Skeletal muscle tissue (tissue), 4 donors: ENCODE measurements around the gene RHNO1. TPM values are rescaled to one million over a fixed set of nuclear protein-coding genes. Genes with fewer than 3 reads are reported as not detected.

Experiments used
- H3K27ac ChIP-seq: one replicate; pipeline ENCODE4 v1.7.0; 2013; ENCODE audit warnings: mild to moderate bottlenecking, low read depth, low read length, inconsistent platforms
- H3K27me3 ChIP-seq, 3 donors: one replicate each; pipeline ENCODE4 v1.7.0; 2013; ENCODE audit warnings: low read length in 3 of 3; ENCODE audit not compliant: control insufficient read depth in 3 of 3, insufficient read depth in 3 of 3
- H3K36me3 ChIP-seq, 3 donors: one replicate each; pipeline ENCODE4 v1.7.0; 2013; ENCODE audit warnings: low read length in 3 of 3; ENCODE audit not compliant: control insufficient read depth in 3 of 3, insufficient read depth in 3 of 3
- H3K4me1 ChIP-seq, 3 donors: one replicate each; pipeline ENCODE4 v1.7.0; 2013; ENCODE audit warnings: low read length in 3 of 3, mild to moderate bottlenecking in 3 of 3; ENCODE audit not compliant: control insufficient read depth in 3 of 3, insufficient read depth in 3 of 3
- H3K4me3 ChIP-seq, 3 donors: one replicate each; pipeline ENCODE4 v1.7.0; 2013; ENCODE audit warnings: low read length in 3 of 3
- H3K9ac ChIP-seq, 3 donors: one replicate each; pipeline ENCODE4 v1.7.0; 2013; ENCODE audit warnings: low read length in 3 of 3, mild to moderate bottlenecking in 3 of 3, moderate library complexity in 2 of 3, low read depth in 1 of 3
- H3K9me3 ChIP-seq, 3 donors: one replicate each; pipeline ENCODE4 v1.7.0; 2013; ENCODE audit warnings: low read length in 3 of 3; ENCODE audit not compliant: control insufficient read depth in 3 of 3
- total RNA-seq: library from RNA; depleted of rRNA; stranded (reverse); fragments of >200 nt; gene quantifications from one replicate; pipeline ENCODE4 v1.2.3, GENCODE V29; 2014
- donor health status: Osteomylitis.

Gene RHNO1
- total RNA-seq, 1 donor from 2014 or later: 10.4 TPM

DNA sequence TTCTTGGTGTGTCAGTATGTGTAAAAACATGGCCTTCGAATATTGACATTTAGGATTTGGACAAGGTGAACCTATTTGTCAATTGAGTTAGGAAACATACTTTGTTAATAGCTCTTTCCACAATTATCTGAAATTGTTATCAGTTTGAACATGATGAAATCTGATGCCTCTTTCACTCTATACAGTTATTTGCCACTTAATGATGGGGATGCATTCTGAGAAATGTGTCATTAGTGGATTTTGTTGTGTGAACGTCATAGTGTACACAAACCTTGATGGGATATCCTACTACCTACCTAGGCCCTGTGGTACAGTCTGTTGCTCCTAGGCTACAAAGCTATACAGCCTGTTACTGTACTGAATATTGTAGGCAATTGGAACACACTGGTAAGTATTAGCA, 18.5 kb downstream of the RHNO1 start:
- no peaks in the 10 kb centered on the region for H3K27me3 ChIP-seq
- peaks cover 3 to 16% (median 8%) of the 10 kb centered on the region in 3 donors for H3K4me1 ChIP-seq
- no peaks in the 10 kb centered on the region for H3K36me3 ChIP-seq
- H3K9me3 ChIP-seq: no peaks in the 10 kb centered on the region
- H3K9ac ChIP-seq: no peak overlapping the region
- H3K27ac ChIP-seq: no peak overlapping the region
- no peak overlapping the region for H3K4me3 ChIP-seq

DNA sequence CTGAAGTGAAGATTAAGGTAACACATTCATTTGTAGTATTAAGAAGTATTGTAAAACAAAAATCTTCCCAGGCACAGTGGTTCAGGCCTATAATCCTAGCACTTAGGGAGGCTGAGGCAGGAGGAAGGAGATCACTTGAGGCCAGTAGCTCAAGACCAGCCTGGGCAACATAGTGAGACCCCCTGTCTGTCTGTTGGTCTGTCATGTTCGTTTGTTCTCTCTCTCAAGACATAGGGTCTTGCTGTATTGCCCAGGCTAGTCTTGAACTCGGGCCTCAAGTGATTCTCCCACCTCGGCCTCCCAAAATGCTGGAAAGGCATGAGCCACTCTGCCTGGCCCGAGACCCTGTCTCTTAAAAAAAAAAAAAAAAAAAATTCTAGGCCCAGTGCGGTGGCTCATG, 20.4 kb downstream of the RHNO1 start:
- Histone ChIP-seq H3K4me1 (peaks cover 9 to 20% (median 14%) of the 10 kb centered on the region in 3 donors), H3K9ac (no peak overlapping the region), H3K27ac (no peak overlapping the region), H3K9me3 (no peaks in the 10 kb centered on the region), H3K36me3 (no peaks in the 10 kb centered on the region), H3K27me3 (no peaks in the 10 kb centered on the region), H3K4me3 (no peak overlapping the region)

DNA sequence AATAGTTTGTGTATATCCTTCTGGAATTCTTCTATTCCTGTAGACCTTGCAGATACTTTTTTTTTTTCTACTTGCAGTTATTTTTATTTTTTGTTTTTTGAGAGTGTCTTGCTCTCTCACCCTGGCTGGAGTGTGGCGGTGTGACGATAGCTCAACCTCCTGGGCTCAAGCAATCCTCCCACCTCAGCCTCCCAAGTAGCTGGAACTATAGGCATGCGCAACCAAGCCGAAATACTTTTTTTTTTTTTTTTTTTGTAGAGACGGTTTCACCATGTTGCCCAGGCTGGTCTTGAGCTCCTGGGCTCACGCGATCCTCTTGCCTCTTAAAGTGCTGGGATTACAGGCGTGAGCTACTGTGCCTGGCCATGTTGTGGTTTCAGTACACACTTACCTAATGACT, 23.6 kb downstream of the RHNO1 start:
- H3K4me3 ChIP-seq: no peak overlapping the region
- H3K27me3 ChIP-seq: no peaks in the 10 kb centered on the region
- H3K4me1 ChIP-seq: peaks cover 8 to 14% (median 13%) of the 10 kb centered on the region in 3 donors
- H3K9ac ChIP-seq: no peak overlapping the region
- no peak overlapping the region for H3K27ac ChIP-seq
- no peaks in the 10 kb centered on the region for H3K36me3 ChIP-seq
- H3K9me3 ChIP-seq: no peaks in the 10 kb centered on the region

- no peak overlapping the region for H3K4me3 ChIP-seq
- H3K4me1 ChIP-seq: peaks cover 7 to 8% (median 8%) of the 10 kb centered on the region in 3 donors
- H3K27me3 ChIP-seq: no peaks in the 10 kb centered on the region
- H3K36me3 ChIP-seq: no peaks in the 10 kb centered on the region
- peak overlapping the region; percentile 36 for H3K27ac ChIP-seq
- H3K9me3 ChIP-seq: no peaks in the 10 kb centered on the region
- peak overlapping the region in 1 of 3 donors; percentile 28 for H3K9ac ChIP-seq
Measured at GRCh38 chr12:2902272-2902880, 25.4 kb downstream of the RHNO1 start.

GRCh38 chr12:2904260-2904659, 27.2 kb downstream of the RHNO1 start:
- Histone ChIP-seq H3K4me3 (no peak overlapping the region), H3K9me3 (no peaks in the 10 kb centered on the region), H3K9ac (no peak overlapping the region), H3K27ac (no peak overlapping the region), H3K4me1 (peaks cover 7 to 8% (median 8%) of the 10 kb centered on the region in 3 donors), H3K36me3 (peaks cover 0 to 4% (median under 1%) of the 10 kb centered on the region in 3 donors), H3K27me3 (no peaks in the 10 kb centered on the region)

DNA sequence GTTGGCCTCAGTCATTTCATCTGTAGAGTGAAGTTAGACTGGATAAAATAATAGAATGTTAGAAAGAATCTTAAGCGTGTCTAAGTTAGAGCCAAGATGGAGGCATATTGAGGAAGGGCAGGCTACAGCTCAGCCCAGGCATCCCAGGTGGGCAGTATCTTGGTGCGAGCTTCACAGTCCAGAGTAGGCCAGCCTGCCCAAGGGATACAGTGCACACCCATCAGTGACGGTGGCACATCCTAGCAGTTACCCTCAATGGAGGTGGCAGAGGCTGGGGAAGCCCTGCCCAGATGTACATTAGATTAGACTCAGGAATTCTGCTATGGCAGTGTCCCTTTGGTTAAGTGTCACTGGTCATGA, 35.2 kb downstream of the RHNO1 start:
- Histone ChIP-seq H3K4me1 (peaks cover 0 to 4% (median 0%) of the 10 kb centered on the region in 3 donors), H3K27ac (no peak overlapping the region), H3K9ac (no peak overlapping the region), H3K4me3 (no peak overlapping the region), H3K9me3 (no peaks in the 10 kb centered on the region), H3K27me3 (no peaks in the 10 kb centered on the region), H3K36me3 (peaks cover 8 to 19% (median 18%) of the 10 kb centered on the region in 3 donors)

- no peak overlapping the region for H3K9ac ChIP-seq
- H3K4me1 ChIP-seq: peaks cover 5 to 6% (median 6%) of the 10 kb centered on the region in 3 donors
- H3K4me3 ChIP-seq: no peak overlapping the region
- H3K36me3 ChIP-seq: peaks cover 6 to 24% (median 8%) of the 10 kb centered on the region in 3 donors
- no peaks in the 10 kb centered on the region for H3K9me3 ChIP-seq
- no peaks in the 10 kb centered on the region for H3K27me3 ChIP-seq
- H3K27ac ChIP-seq: no peak overlapping the region
Measured at GRCh38 chr12:2919249-2919648, 42.2 kb downstream of the RHNO1 start.

DNA sequence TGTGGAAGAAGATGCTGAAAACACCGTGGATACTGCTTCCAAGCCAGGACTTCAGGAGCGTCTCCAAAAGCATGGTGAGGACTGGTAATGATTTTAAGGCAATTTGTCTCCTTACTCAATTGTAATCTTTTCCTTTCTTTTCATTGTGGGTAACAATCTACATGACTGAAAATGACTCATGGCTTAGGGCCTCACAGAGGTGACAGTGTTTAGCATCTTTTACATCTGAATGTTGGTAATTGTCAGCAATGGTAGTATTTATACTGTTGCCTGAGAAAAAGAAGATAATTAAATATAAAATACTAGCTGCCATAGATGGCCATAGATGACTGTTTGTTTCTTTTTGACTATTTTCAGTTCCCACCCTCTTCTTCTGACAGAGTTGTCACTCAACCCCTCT, 45.3 kb downstream of the RHNO1 start:
- H3K27me3 ChIP-seq: no peaks in the 10 kb centered on the region
- no peak overlapping the region for H3K4me3 ChIP-seq
- peaks cover 7 to 33% (median 8%) of the 10 kb centered on the region in 3 donors for H3K36me3 ChIP-seq
- H3K27ac ChIP-seq: no peak overlapping the region
- peaks cover 5 to 9% (median 7%) of the 10 kb centered on the region in 3 donors for H3K4me1 ChIP-seq
- no peak overlapping the region for H3K9ac ChIP-seq
- no peaks in the 10 kb centered on the region for H3K9me3 ChIP-seq

DNA sequence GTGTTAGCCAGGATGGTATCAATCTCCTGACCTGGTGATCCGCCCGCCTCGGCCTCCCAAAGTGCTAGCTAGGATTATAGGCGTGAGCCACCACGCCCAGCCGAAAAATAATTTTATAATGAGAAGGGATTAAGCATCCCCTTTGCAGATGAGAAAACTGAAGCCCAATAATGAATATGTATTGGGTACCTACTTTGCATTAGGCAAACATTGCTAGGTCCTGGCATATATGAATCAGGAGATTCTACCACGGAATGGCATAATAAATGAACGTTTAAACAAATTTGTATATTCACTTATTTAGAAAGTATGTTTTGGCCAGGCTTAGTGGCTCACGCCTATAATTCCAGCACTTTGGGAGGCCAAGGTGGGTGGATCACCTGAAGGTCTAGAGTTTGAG, 46.0 kb downstream of the RHNO1 start:
- Histone ChIP-seq H3K9ac (no peak overlapping the region), H3K27ac (no peak overlapping the region), H3K27me3 (no peaks in the 10 kb centered on the region), H3K9me3 (no peaks in the 10 kb centered on the region), H3K4me3 (no peak overlapping the region), H3K4me1 (peaks cover 5 to 9% (median 7%) of the 10 kb centered on the region in 3 donors), H3K36me3 (peaks cover 7 to 33% (median 8%) of the 10 kb centered on the region in 3 donors)

- Histone ChIP-seq H3K36me3 (peaks cover 7 to 33% (median 8%) of the 10 kb centered on the region in 3 donors), H3K27ac (no peak overlapping the region), H3K9ac (no peak overlapping the region), H3K9me3 (no peaks in the 10 kb centered on the region), H3K27me3 (no peaks in the 10 kb centered on the region), H3K4me1 (peaks cover 5 to 9% (median 7%) of the 10 kb centered on the region in 3 donors), H3K4me3 (no peak overlapping the region)
Measured at GRCh38 chr12:2924019-2924418, 47.0 kb downstream of the RHNO1 start.
